ENCODE measurements around the gene STAB1.

The STAB1 gene

GRCh38 chr3:52532517-52532837 lies 37.3 kb downstream of the STAB1 start:
- Histone ChIP-seq H3K9ac (ENCODE audit: low read depth, low read length) (peak overlapping the region; percentile 73), H3K9me3 (ENCODE audit: control insufficient read depth, insufficient read depth, low read length) (no peaks in the 10 kb centered on the region), H3K27me3 (ENCODE audit: control insufficient read depth, insufficient read depth, low read length) (no peaks in the 10 kb centered on the region), H3K4me3 (ENCODE audit: low read depth, low read length) (peak overlapping the region; percentile 66), H3K36me3 (ENCODE audit: control insufficient read depth, insufficient read depth, low read length) (peaks cover 26% of the 10 kb centered on the region), H3K4me1 (ENCODE audit: control insufficient read depth, insufficient read depth, low read length) (peaks cover 10% of the 10 kb centered on the region)

GRCh38 chr3:52532838-52533622 lies 37.9 kb downstream of the STAB1 start:
- Histone ChIP-seq H3K4me3 (ENCODE audit: low read depth, low read length) (peak overlapping the region; percentile 66), H3K27me3 (ENCODE audit: control insufficient read depth, insufficient read depth, low read length) (no peaks in the 10 kb centered on the region), H3K4me1 (ENCODE audit: control insufficient read depth, insufficient read depth, low read length) (peaks cover 14% of the 10 kb centered on the region), H3K36me3 (ENCODE audit: control insufficient read depth, insufficient read depth, low read length) (peaks cover 20% of the 10 kb centered on the region), H3K9ac (ENCODE audit: low read depth, low read length) (peak overlapping the region; percentile 73), H3K9me3 (ENCODE audit: control insufficient read depth, insufficient read depth, low read length) (no peaks in the 10 kb centered on the region)

GRCh38 chr3:52533623-52534280 lies 38.6 kb downstream of the STAB1 start, which contains the start of gene NT5DC2:
TSS of gene NT5DC2 (minus strand) at chr3:52533857. CDS start at chr3:52533737, 120 bp downstream.
- H3K27me3 ChIP-seq (ENCODE audit: control insufficient read depth, insufficient read depth, low read length), result no peaks in the 10 kb centered on the region
- H3K9ac ChIP-seq (ENCODE audit: low read depth, low read length), result peak within 1 kb of the TSS; percentile 73
- H3K4me1 ChIP-seq (ENCODE audit: control insufficient read depth, insufficient read depth, low read length), result peaks cover 16% of the 10 kb centered on the region
- no peaks in the 10 kb centered on the region for H3K9me3 ChIP-seq (ENCODE audit: control insufficient read depth, insufficient read depth, low read length)
- peak within 1 kb of the TSS; percentile 70 for H3K4me3 ChIP-seq (ENCODE audit: low read depth, low read length)
- H3K36me3 ChIP-seq (ENCODE audit: control insufficient read depth, insufficient read depth, low read length), result peaks cover 15% of the 10 kb centered on the region

- peaks cover 16% of the 10 kb centered on the region for H3K4me1 ChIP-seq (ENCODE audit: control insufficient read depth, insufficient read depth, low read length)
Measured at GRCh38 chr3:52534281-52535183, 39.4 kb downstream of the STAB1 start.

GRCh38 chr3:52535411-52536111 lies 40.4 kb downstream of the STAB1 start:
- Histone ChIP-seq H3K4me1 (ENCODE audit: control insufficient read depth, insufficient read depth, low read length) (peaks cover 16% of the 10 kb centered on the region), H3K4me3 (ENCODE audit: low read depth, low read length) (peak overlapping the region; percentile 27), H3K9ac (ENCODE audit: low read depth, low read length) (no peak overlapping the region), H3K27me3 (ENCODE audit: control insufficient read depth, insufficient read depth, low read length) (no peaks in the 10 kb centered on the region), H3K36me3 (ENCODE audit: control insufficient read depth, insufficient read depth, low read length) (peaks cover 13% of the 10 kb centered on the region), H3K9me3 (ENCODE audit: control insufficient read depth, insufficient read depth, low read length) (no peaks in the 10 kb centered on the region)

More at GRCh38 chr3:52534281-52535183, 39.4 kb downstream of the STAB1 start:
- H3K9me3 ChIP-seq (ENCODE audit: control insufficient read depth, insufficient read depth, low read length), result no peaks in the 10 kb centered on the region
- peak overlapping the region; percentile 70 for H3K4me3 ChIP-seq (ENCODE audit: low read depth, low read length)
- peak overlapping the region; percentile 60 for H3K9ac ChIP-seq (ENCODE audit: low read depth, low read length)
- H3K36me3 ChIP-seq (ENCODE audit: control insufficient read depth, insufficient read depth, low read length), result peaks cover 15% of the 10 kb centered on the region
- no peaks in the 10 kb centered on the region for H3K27me3 ChIP-seq (ENCODE audit: control insufficient read depth, insufficient read depth, low read length)

- Histone ChIP-seq H3K9me3 (ENCODE audit: control insufficient read depth, insufficient read depth, low read length) (no peaks in the 10 kb centered on the region), H3K27me3 (ENCODE audit: control insufficient read depth, insufficient read depth, low read length) (no peaks in the 10 kb centered on the region), H3K4me1 (ENCODE audit: control insufficient read depth, insufficient read depth, low read length) (peaks cover 19% of the 10 kb centered on the region), H3K9ac (ENCODE audit: low read depth, low read length) (no peak overlapping the region), H3K4me3 (ENCODE audit: low read depth, low read length) (peak overlapping the region; percentile 27), H3K36me3 (ENCODE audit: control insufficient read depth, insufficient read depth, low read length) (peaks cover 15% of the 10 kb centered on the region)
Measured at GRCh38 chr3:52536112-52536368, 40.9 kb downstream of the STAB1 start.

- Histone ChIP-seq H3K9ac (ENCODE audit: low read depth, low read length) (peak within 1 kb of the TSS; percentile 95), H3K4me3 (ENCODE audit: low read depth, low read length) (peak within 1 kb of the TSS; percentile 99), H3K27me3 (ENCODE audit: control insufficient read depth, insufficient read depth, low read length) (no peaks in the 10 kb centered on the region), H3K9me3 (ENCODE audit: control insufficient read depth, insufficient read depth, low read length) (no peaks in the 10 kb centered on the region), H3K36me3 (ENCODE audit: control insufficient read depth, insufficient read depth, low read length) (peaks cover 17% of the 10 kb centered on the region), H3K4me1 (ENCODE audit: control insufficient read depth, insufficient read depth, low read length) (peaks cover 19% of the 10 kb centered on the region)
Measured at GRCh38 chr3:52536369-52537164, 41.4 kb downstream of the STAB1 start, which contains the start of gene UQCC5. TSS of gene UQCC5 (plus strand) at chr3:52536605. CDS start at chr3:52536756, 151 bp downstream.

- peak overlapping the region; percentile 95 for H3K9ac ChIP-seq (ENCODE audit: low read depth, low read length)
- H3K4me3 ChIP-seq (ENCODE audit: low read depth, low read length), result peak overlapping the region; percentile 99
- H3K27me3 ChIP-seq (ENCODE audit: control insufficient read depth, insufficient read depth, low read length), result no peaks in the 10 kb centered on the region
- H3K9me3 ChIP-seq (ENCODE audit: control insufficient read depth, insufficient read depth, low read length), result no peaks in the 10 kb centered on the region
- peaks cover 19% of the 10 kb centered on the region for H3K4me1 ChIP-seq (ENCODE audit: control insufficient read depth, insufficient read depth, low read length)
- peaks cover 12% of the 10 kb centered on the region for H3K36me3 ChIP-seq (ENCODE audit: control insufficient read depth, insufficient read depth, low read length)
Measured at GRCh38 chr3:52537165-52537620, 42.1 kb downstream of the STAB1 start.

- peak overlapping the region; percentile 99 for H3K4me3 ChIP-seq (ENCODE audit: low read depth, low read length)
- peaks cover 19% of the 10 kb centered on the region for H3K4me1 ChIP-seq (ENCODE audit: control insufficient read depth, insufficient read depth, low read length)
- no peaks in the 10 kb centered on the region for H3K27me3 ChIP-seq (ENCODE audit: control insufficient read depth, insufficient read depth, low read length)
- no peaks in the 10 kb centered on the region for H3K9me3 ChIP-seq (ENCODE audit: control insufficient read depth, insufficient read depth, low read length)
- H3K36me3 ChIP-seq (ENCODE audit: control insufficient read depth, insufficient read depth, low read length), result peaks cover 12% of the 10 kb centered on the region
- peak overlapping the region; percentile 39 for H3K9ac ChIP-seq (ENCODE audit: low read depth, low read length)
Measured at GRCh38 chr3:52537726-52538421, 42.7 kb downstream of the STAB1 start.

- H3K9ac ChIP-seq (ENCODE audit: low read depth, low read length), result no peak overlapping the region
- H3K4me1 ChIP-seq (ENCODE audit: control insufficient read depth, insufficient read depth, low read length), result peaks cover 19% of the 10 kb centered on the region
- H3K36me3 ChIP-seq (ENCODE audit: control insufficient read depth, insufficient read depth, low read length), result peaks cover 12% of the 10 kb centered on the region
- no peak overlapping the region for H3K4me3 ChIP-seq (ENCODE audit: low read depth, low read length)
- H3K9me3 ChIP-seq (ENCODE audit: control insufficient read depth, insufficient read depth, low read length), result no peaks in the 10 kb centered on the region
- H3K27me3 ChIP-seq (ENCODE audit: control insufficient read depth, insufficient read depth, low read length), result no peaks in the 10 kb centered on the region
Measured at GRCh38 chr3:52539010-52539653, 44.0 kb downstream of the STAB1 start.

All from iPS-15b (cell line).